OCI-LY1 (cell line): ENCODE results near the gene LIN28B.

Experiments used
- EZH2 ChIP-seq: fragments of 200-600 bp; sonication (generic), shearing (Covaris generic); IDR thresholded peaks from 2 replicates; pipeline ENCODE4 v1.8.0; 2017; ENCODE audit warnings: borderline replicate concordance, mixed run types, mild to moderate bottlenecking, antibody characterized with exemption, low read length, moderate library complexity, mixed read lengths
- TF ChIP-seq, protein P1 (sequence below): fragments of 200-600 bp; sonication (generic), shearing (Covaris generic); IDR thresholded peaks from 2 replicates; pipeline ENCODE4 v1.5.1; 2017; ENCODE audit warnings: mild to moderate bottlenecking, antibody characterized with exemption, low read length, moderate library complexity, mixed read lengths

DNA sequence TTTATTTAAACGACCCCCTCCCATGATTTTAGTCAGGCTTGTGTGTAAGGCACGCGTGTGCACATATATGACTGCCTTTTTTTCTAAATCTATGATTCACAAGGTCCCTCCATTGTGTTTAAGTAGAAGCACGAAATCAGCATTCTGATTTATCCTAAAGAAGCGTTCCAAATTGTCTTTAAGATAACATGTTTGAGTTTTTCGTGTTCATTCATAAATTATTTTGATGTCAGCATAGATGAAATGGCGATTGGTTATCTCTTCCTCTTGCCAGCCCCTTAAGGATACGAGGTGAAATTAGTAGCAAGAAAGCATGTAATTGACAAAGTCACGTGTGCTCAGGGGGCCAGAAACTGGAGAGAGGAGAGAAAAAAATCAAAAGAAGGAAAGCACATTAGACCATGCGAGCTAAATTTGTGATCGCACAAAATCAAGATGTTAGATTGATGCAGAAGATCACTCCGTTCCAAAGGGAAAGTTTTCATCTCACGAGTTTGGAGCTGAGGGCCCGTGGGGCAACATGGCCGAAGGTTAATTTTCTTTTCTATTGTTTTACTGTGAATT is at the start of gene LIN28B:
- TF ChIP-seq, protein P1, sequence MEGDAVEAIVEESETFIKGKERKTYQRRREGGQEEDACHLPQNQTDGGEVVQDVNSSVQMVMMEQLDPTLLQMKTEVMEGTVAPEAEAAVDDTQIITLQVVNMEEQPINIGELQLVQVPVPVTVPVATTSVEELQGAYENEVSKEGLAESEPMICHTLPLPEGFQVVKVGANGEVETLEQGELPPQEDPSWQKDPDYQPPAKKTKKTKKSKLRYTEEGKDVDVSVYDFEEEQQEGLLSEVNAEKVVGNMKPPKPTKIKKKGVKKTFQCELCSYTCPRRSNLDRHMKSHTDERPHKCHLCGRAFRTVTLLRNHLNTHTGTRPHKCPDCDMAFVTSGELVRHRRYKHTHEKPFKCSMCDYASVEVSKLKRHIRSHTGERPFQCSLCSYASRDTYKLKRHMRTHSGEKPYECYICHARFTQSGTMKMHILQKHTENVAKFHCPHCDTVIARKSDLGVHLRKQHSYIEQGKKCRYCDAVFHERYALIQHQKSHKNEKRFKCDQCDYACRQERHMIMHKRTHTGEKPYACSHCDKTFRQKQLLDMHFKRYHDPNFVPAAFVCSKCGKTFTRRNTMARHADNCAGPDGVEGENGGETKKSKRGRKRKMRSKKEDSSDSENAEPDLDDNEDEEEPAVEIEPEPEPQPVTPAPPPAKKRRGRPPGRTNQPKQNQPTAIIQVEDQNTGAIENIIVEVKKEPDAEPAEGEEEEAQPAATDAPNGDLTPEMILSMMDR: no peak
- TF ChIP-seq EZH2: no peak
